IPS-15b (cell line): ENCODE data around the gene PNLIPRP3.

ENCODE experiments used
- H3K27me3 ChIP-seq: one replicate; pipeline ENCODE4 v1.6.1; 2013; ENCODE audit warnings: low read length; ENCODE audit not compliant: control insufficient read depth, insufficient read depth
- H3K36me3 ChIP-seq: one replicate; pipeline ENCODE4 v1.6.1; 2013; ENCODE audit warnings: low read length; ENCODE audit not compliant: control insufficient read depth, insufficient read depth
- H3K4me1 ChIP-seq: one replicate; pipeline ENCODE4 v1.6.1; 2013; ENCODE audit warnings: mild to moderate bottlenecking, low read length; ENCODE audit not compliant: control insufficient read depth, insufficient read depth
- H3K4me3 ChIP-seq: one replicate; pipeline ENCODE4 v1.5.1; 2013; ENCODE audit warnings: low read depth, low read length
- H3K9ac ChIP-seq: one replicate; pipeline ENCODE4 v1.6.1; 2013; ENCODE audit warnings: low read depth, mild to moderate bottlenecking, low read length
- H3K9me3 ChIP-seq: one replicate; pipeline ENCODE4 v1.6.1; 2013; ENCODE audit warnings: mild to moderate bottlenecking, low read length; ENCODE audit not compliant: control insufficient read depth, insufficient read depth

The PNLIPRP3 gene

GRCh38 chr10:116417821-116418220 is 9.8 kb upstream of the PNLIPRP3 start:
- no peaks in the 10 kb centered on the region for H3K9me3 ChIP-seq
- H3K4me3 ChIP-seq, result no peak overlapping the region
- no peaks in the 10 kb centered on the region for H3K4me1 ChIP-seq
- H3K36me3 ChIP-seq, result no peaks in the 10 kb centered on the region
- no peaks in the 10 kb centered on the region for H3K27me3 ChIP-seq
- no peak overlapping the region for H3K9ac ChIP-seq

- Histone ChIP-seq H3K36me3 (no peaks in the 10 kb centered on the region), H3K9ac (no peak overlapping the region), H3K4me1 (no peaks in the 10 kb centered on the region), H3K4me3 (no peak overlapping the region), H3K9me3 (no peaks in the 10 kb centered on the region), H3K27me3 (no peaks in the 10 kb centered on the region)
These were observed 9.3 kb upstream of the PNLIPRP3 start for GRCh38 chr10:116418389-116418788.

- Histone ChIP-seq H3K9ac (no peak overlapping the region), H3K27me3 (no peaks in the 10 kb centered on the region), H3K4me3 (no peak overlapping the region), H3K4me1 (no peaks in the 10 kb centered on the region), H3K9me3 (no peaks in the 10 kb centered on the region), H3K36me3 (no peaks in the 10 kb centered on the region)
These were observed 5.8 kb upstream of the PNLIPRP3 start for GRCh38 chr10:116421815-116422214.

- H3K4me3 ChIP-seq, result no peak overlapping the region
These were observed 1.8 kb downstream of the PNLIPRP3 start for GRCh38 chr10:116429288-116429977.

GRCh38 chr10:116430288-116430687 is 2.6 kb downstream of the PNLIPRP3 start:
- no peaks in the 10 kb centered on the region for H3K9me3 ChIP-seq
- no peak overlapping the region for H3K9ac ChIP-seq
- no peaks in the 10 kb centered on the region for H3K36me3 ChIP-seq
- no peak overlapping the region for H3K4me3 ChIP-seq
- H3K4me1 ChIP-seq, result no peaks in the 10 kb centered on the region
- H3K27me3 ChIP-seq, result no peaks in the 10 kb centered on the region

More at GRCh38 chr10:116429288-116429977, 1.8 kb downstream of the PNLIPRP3 start:
- Histone ChIP-seq H3K4me1 (no peaks in the 10 kb centered on the region), H3K36me3 (no peaks in the 10 kb centered on the region), H3K9ac (no peak overlapping the region), H3K27me3 (no peaks in the 10 kb centered on the region), H3K9me3 (no peaks in the 10 kb centered on the region)

- no peak overlapping the region for H3K4me3 ChIP-seq
- H3K9me3 ChIP-seq, result no peaks in the 10 kb centered on the region
- no peaks in the 10 kb centered on the region for H3K27me3 ChIP-seq
- H3K9ac ChIP-seq, result no peak overlapping the region
- H3K36me3 ChIP-seq, result no peaks in the 10 kb centered on the region
- H3K4me1 ChIP-seq, result no peaks in the 10 kb centered on the region
These were observed 4.0 kb downstream of the PNLIPRP3 start for GRCh38 chr10:116431598-116431997.

GRCh38 chr10:116437076-116437692 is 9.5 kb downstream of the PNLIPRP3 start:
- H3K4me1 ChIP-seq, result no peaks in the 10 kb centered on the region
- H3K4me3 ChIP-seq, result no peak overlapping the region
- no peaks in the 10 kb centered on the region for H3K27me3 ChIP-seq
- H3K9me3 ChIP-seq, result no peaks in the 10 kb centered on the region
- H3K36me3 ChIP-seq, result no peaks in the 10 kb centered on the region
- no peak overlapping the region for H3K9ac ChIP-seq

- no peaks in the 10 kb centered on the region for H3K4me1 ChIP-seq
- no peak overlapping the region for H3K4me3 ChIP-seq
- no peaks in the 10 kb centered on the region for H3K27me3 ChIP-seq
- no peak overlapping the region for H3K9ac ChIP-seq
- no peaks in the 10 kb centered on the region for H3K36me3 ChIP-seq
- H3K9me3 ChIP-seq, result no peaks in the 10 kb centered on the region
These were observed 12.8 kb downstream of the PNLIPRP3 start for GRCh38 chr10:116440330-116441030.

- no peaks in the 10 kb centered on the region for H3K9me3 ChIP-seq
- H3K4me1 ChIP-seq, result no peaks in the 10 kb centered on the region
- no peak overlapping the region for H3K9ac ChIP-seq
- no peak overlapping the region for H3K4me3 ChIP-seq
- H3K27me3 ChIP-seq, result no peaks in the 10 kb centered on the region
- H3K36me3 ChIP-seq, result no peaks in the 10 kb centered on the region
These were observed 17.0 kb downstream of the PNLIPRP3 start for GRCh38 chr10:116444527-116445142.

- Histone ChIP-seq H3K9ac (no peak overlapping the region), H3K9me3 (no peaks in the 10 kb centered on the region), H3K27me3 (no peaks in the 10 kb centered on the region), H3K4me1 (peaks cover 3% of the 10 kb centered on the region), H3K36me3 (no peaks in the 10 kb centered on the region), H3K4me3 (no peak overlapping the region)
These were observed 23.2 kb downstream of the PNLIPRP3 start for GRCh38 chr10:116450861-116451260.

- H3K36me3 ChIP-seq, result no peaks in the 10 kb centered on the region
- H3K4me1 ChIP-seq, result peaks cover 3% of the 10 kb centered on the region
- H3K9me3 ChIP-seq, result no peaks in the 10 kb centered on the region
- H3K27me3 ChIP-seq, result no peaks in the 10 kb centered on the region
- no peak overlapping the region for H3K4me3 ChIP-seq
- H3K9ac ChIP-seq, result no peak overlapping the region
These were observed 24.2 kb downstream of the PNLIPRP3 start for GRCh38 chr10:116451711-116452337.
